ENCODE measurements around the gene NAPEPLD.

- TF ChIP-seq CTCF (IDR thresholded peaks at IDR 0.05), result no peak
- no peak for TF ChIP-seq POLR2A (IDR thresholded peaks at IDR 0.05)
- no peak for TF ChIP-seq POLR2AphosphoS5 (IDR thresholded peaks at IDR 0.05)
- no peak for TF ChIP-seq EP300 (IDR thresholded peaks at IDR 0.05)
Observed at GRCh38 chr7:103130901-103131624, 17.8 kb downstream of the NAPEPLD start.

All from stomach (tissue), 4 donors.